A673 (cell line): ENCODE measurements around the gene CPAMD8.

Source experiments
- EZH2 ChIP-seq: fragments of 200-600 bp; sonication (generic); IDR thresholded peaks from 2 replicates; pipeline ENCODE4 v1.6.1; 2017; ENCODE audit warnings: borderline replicate concordance, low read depth, mild to moderate bottlenecking, mixed read lengths, antibody characterized with exemption, low read length; ENCODE audit not compliant: poor library complexity, severe bottlenecking
- TF ChIP-seq, protein P1 (sequence below): fragments of 300-800, 200-600 bp; sonication (generic); conservative IDR thresholded peaks from 2 replicates; pipeline ENCODE4 v1.5.1; 2017; ENCODE audit warnings: low read depth, mild to moderate bottlenecking, antibody characterized with exemption, low read length, moderate library complexity, mixed read lengths

DNA sequence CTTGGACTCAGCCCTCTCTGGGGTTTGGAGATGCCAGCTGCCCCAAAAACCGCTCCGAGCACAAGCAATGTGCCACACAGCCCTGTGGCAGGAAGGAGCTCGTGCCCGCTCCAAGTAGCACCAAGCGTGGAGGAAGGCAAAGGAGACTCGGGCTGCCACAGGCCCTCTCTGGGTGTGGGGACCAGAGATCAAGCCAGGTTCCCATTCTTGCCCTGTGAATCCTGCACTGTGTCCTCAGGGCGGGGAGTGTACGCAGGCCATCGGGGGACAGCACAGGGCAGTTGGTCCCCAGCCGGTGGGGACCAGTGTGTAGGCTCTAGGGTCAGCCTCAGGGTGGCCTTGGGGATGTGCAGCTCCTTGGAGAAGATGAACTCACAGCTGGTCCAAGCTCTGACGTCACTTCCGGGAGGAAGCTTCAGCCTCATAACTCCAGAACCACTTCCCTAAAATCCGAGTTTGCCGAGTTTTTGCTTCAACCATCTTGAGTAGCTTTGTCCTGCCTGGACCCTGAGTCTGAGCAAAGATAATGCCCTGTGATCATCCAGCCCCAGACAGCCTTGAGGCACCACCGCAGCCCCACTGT lies 9.3 kb upstream of the CPAMD8 start:
- TF ChIP-seq, protein P1, sequence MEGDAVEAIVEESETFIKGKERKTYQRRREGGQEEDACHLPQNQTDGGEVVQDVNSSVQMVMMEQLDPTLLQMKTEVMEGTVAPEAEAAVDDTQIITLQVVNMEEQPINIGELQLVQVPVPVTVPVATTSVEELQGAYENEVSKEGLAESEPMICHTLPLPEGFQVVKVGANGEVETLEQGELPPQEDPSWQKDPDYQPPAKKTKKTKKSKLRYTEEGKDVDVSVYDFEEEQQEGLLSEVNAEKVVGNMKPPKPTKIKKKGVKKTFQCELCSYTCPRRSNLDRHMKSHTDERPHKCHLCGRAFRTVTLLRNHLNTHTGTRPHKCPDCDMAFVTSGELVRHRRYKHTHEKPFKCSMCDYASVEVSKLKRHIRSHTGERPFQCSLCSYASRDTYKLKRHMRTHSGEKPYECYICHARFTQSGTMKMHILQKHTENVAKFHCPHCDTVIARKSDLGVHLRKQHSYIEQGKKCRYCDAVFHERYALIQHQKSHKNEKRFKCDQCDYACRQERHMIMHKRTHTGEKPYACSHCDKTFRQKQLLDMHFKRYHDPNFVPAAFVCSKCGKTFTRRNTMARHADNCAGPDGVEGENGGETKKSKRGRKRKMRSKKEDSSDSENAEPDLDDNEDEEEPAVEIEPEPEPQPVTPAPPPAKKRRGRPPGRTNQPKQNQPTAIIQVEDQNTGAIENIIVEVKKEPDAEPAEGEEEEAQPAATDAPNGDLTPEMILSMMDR: no peak
- TF ChIP-seq EZH2: no peak
